Urinary bladder (tissue), 4 donors: ENCODE results near the gene IFNAR2. TPM values are rescaled to one million over a fixed set of nuclear protein-coding genes. Genes with fewer than 3 reads are reported as not detected.
"Not testable (repeated sequence)": the region's sequence is repeated elsewhere in the genome, so short reads cannot be mapped to it uniquely, and the experiment has no call there.

Experiments
- DNase-seq: peaks from one replicate; pipeline ENCODE4 v3.0.0-alpha.2; 2015; ENCODE audit errors: extremely low spot score
- H3K27ac ChIP-seq: one replicate; pipeline ENCODE4 v1.5.1; 2013; ENCODE audit warnings: low read depth, mild to moderate bottlenecking, moderate library complexity
- H3K36me3 ChIP-seq: one replicate; pipeline ENCODE4 v1.6.1; 2013; ENCODE audit warnings: mild to moderate bottlenecking, moderate library complexity; ENCODE audit not compliant: insufficient read depth
- H3K4me1 ChIP-seq: one replicate; pipeline ENCODE4 v1.6.1; 2013; ENCODE audit warnings: mild to moderate bottlenecking, moderate library complexity; ENCODE audit not compliant: insufficient read depth
- H3K4me3 ChIP-seq: one replicate; pipeline ENCODE4 v1.5.1; 2013; ENCODE audit warnings: low read depth, low read length
- WGBS: extraction: QIAGEN DNeasy Blood & Tissue Kit; methylation state at CpG from one replicate; pipeline ENCODE4 v1.1.7; 2013; 5-methylcytosine and 5-hydroxymethylcytosine counted together
- polyA plus RNA-seq: library from polyadenylated mRNA; stranded (reverse); fragments of 200-250 nt; gene quantifications from one replicate; pipeline ENCODE4 v1.2.3, GENCODE V29; 2013
- total RNA-seq: library from RNA; depleted of rRNA; stranded (reverse); fragments of >200 nt; gene quantifications from one replicate; pipeline ENCODE4 v1.2.3, GENCODE V29; 2014
- donor health status: healthy with polysubstance abuse.
- donor health status: healthy.

IFNAR2 gene
- total and polyA plus RNA-seq, 2 donors, result 16.6 to 17.5 TPM

DNA sequence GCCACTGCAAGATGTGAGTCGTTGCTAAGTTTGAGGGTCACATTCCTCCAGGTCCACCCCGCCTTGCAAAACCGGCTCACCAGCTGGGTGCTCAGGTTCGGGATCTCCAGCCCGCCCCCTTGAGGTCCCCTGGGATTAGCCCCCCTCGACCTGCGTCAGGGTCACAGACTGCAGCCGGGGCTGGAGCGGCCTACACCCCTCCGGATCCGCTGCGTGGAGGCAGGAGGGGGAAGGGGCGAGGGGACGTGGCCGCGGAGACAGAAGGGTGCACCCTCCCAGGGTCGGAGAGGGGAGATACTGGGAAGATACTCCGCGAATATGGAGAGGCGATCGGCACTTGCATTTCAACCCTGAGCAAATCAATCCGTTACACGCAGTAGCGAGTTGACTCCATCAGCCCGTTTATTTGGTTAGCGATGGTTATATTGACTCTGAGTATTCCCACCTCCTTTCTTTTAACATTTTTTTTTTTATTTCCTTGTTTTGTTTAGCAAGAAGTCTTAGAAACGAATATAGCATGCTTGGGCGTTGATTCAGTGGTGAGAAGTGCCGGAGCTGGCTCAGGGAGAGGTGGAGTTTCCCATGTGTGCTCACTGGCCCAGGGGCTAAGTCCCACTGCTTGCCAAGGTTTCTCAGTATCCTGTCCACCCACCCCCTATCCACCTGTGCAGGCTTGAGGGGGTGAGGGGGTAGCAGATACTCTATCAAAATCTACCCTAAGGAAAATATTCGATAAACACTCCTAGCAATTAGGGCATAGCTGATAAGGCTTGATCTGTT is 997 bp downstream of the IFNAR2 start:
- H3K27ac ChIP-seq, result peak overlapping the region; percentile 82
- no peaks in the 10 kb centered on the region for H3K36me3 ChIP-seq
- peaks cover 2% of the 10 kb centered on the region for H3K4me1 ChIP-seq
- peak overlapping the region; percentile 84 for H3K4me3 ChIP-seq
- 10% methylated on average over 30 of the region's 30 CpGs for WGBS
- DNase-seq, result no peak

DNA sequence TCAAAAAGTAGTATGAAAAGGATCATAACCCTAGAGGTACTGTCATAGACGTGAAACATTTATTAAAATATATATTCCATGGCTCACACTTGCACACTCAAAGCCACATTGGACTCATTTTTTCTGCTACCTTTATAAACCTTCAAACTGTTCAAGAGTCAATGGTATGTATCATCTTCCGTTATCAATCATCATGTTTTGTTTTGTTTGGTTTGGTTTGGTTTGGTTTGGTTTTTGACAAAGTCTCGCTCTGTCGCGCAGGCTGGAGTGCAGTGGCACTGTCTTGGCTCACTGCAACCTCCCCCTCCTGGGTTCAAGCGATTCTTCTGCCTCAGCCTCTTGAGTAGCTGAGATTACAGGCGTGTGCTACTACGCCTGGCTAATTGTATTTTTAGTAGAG is 1.8 kb downstream of the IFNAR2 start:
- Histone ChIP-seq H3K27ac (no peak overlapping the region), H3K4me1 (peaks cover 2% of the 10 kb centered on the region), H3K4me3 (no peak overlapping the region), H3K36me3 (no peaks in the 10 kb centered on the region)
- no peak for DNase-seq
- 75% methylated on average over 8 of the region's 8 CpGs for WGBS

DNA sequence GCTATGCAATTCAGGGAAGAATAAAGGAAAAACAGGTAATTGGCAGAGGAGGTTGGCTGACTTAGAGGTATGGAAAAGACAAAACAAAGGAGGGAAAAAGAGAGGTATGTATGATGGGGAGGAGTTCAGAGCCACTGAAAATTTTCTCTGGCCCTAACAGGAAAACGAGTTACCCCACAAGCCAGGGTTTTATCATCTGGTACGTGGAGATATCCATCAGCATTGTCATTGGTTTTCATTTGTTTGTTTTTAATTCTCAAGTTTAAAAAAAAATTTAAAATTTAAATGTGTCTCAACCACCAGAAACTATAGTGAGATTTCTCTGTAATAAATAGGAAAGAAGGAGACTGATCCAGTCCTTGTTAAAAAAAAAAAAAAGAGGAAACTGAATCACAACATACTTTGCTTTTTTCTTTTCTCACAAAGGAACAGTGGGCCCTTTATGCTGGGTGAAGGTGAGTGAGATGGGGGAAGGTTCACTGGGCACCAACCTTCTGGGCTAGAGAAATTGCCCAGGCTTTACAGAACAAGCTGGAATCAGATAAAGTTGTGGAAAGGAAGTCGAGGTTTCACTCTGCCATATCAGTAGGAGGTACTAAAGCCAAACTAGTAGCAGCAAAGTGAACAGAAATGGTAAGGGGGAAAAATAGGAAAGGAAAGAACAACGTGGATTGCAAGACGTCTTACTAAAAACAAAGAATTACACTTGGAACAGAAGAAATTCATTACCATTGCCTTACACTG is 2.7 kb downstream of the IFNAR2 start:
- H3K4me1 ChIP-seq, result peaks cover 2% of the 10 kb centered on the region
- H3K27ac ChIP-seq, result no peak overlapping the region
- 65% methylated on average over 5 of the region's 5 CpGs for WGBS
- DNase-seq, result no peak
- no peak overlapping the region for H3K4me3 ChIP-seq
- no peaks in the 10 kb centered on the region for H3K36me3 ChIP-seq

DNA sequence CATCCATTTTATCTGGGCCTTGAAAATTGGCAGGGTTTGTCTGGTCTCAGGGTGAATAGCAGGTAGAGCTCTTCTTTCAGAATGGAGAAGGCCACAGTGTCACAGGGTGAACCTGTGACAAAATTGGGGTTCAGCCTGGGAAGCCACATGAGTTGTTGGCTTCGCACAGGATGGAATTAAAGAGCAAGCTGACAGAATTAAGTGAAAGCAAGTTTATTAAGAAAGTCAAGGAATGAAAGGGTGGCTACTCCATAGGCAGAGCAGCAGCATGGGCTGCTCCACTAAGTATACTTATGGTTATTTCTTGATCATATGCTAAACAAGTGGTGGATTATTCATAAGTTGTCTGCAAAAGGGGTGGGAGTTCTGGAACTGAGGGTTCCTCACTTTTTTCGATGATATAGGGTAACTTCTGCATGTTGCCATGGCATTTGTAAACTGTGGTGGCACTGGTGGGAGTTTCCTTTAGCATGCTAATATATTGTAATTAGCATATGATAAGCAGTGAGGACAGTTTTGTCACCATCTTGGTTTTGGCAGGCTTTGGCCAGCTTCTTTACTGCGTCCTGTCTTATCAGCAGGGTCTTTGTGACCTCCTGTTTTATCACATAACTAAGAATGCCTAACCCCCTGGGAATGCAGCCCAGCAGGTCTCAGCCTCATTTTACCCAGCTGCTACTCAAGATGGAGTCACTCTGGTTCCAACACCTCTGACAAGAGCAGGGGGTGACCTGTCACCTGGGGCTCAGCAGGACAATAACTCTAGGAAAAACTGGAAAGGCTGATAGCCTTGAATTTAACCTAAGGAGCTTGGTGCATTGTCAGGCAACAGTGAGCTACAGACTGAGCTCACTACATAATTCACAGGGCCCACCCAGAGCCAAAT is 5.1 kb downstream of the IFNAR2 start:
- no peak overlapping the region for H3K27ac ChIP-seq
- no peak for DNase-seq
- H3K36me3 ChIP-seq, result no peaks in the 10 kb centered on the region
- peaks cover 2% of the 10 kb centered on the region for H3K4me1 ChIP-seq
- no peak overlapping the region for H3K4me3 ChIP-seq
- 88% methylated on average over 3 of the region's 3 CpGs for WGBS

DNA sequence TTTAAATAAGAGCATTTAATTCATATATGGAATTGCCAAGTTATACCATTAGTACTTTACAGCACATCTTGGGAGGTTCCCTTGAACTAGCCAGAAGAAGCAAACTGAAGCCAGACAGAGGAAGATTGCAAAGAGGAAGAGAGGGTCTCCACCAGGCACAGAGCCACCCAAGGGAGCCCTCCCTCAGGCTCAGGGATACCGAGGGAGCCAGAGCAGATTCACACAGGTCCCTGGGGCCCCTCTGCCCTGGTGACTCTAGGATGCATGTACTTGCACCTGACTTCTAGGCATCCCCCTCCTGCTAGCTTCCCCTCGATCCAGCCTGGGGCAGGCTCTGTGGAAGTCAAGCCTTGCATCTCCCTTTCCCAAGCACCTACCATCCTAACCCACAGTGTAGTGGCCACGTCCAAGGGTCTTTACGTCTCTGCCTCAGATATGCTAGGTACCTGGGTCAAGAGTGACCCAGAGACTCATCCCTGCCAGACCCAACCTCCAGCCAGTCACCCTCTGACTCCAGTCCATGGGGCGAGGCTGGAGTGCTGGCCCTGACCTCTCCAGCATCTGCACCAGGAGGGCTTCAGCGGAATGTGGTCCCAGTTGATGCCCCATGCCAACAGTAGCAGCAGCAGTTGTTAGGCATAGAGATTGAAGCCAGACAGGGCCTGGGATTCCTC is 6.4 kb downstream of the IFNAR2 start:
- no peak for DNase-seq
- no peak overlapping the region for H3K4me3 ChIP-seq
- no peaks in the 10 kb centered on the region for H3K36me3 ChIP-seq
- WGBS, result 95% methylated on average over 6 of the region's 6 CpGs
- no peaks in the 10 kb centered on the region for H3K4me1 ChIP-seq
- no peak overlapping the region for H3K27ac ChIP-seq

DNA sequence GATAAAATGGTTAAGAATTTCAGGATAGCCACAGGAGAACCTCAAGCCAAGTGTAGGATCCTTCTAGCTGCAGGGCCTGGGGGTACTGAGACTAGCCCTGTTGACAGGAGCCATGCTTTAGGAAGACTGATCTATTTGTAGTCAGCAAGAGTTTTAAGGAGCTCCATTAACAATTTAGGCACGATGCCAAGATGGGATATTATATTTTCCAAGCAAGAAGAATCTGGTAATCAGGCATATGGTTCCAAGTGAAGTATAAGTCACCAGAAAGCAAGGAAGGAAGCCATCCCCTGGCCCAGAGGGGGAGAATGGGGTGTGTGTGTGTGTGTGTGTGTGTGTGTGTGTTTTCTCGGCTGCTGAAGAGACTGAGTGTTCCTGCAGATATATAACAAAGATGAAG is 7.0 kb downstream of the IFNAR2 start:
- Histone ChIP-seq H3K27ac (no peak overlapping the region), H3K4me1 (no peaks in the 10 kb centered on the region), H3K4me3 (no peak overlapping the region), H3K36me3 (no peaks in the 10 kb centered on the region)
- DNase-seq, result no peak
- 71% methylated on average over 2 of the region's 2 CpGs for WGBS

DNA sequence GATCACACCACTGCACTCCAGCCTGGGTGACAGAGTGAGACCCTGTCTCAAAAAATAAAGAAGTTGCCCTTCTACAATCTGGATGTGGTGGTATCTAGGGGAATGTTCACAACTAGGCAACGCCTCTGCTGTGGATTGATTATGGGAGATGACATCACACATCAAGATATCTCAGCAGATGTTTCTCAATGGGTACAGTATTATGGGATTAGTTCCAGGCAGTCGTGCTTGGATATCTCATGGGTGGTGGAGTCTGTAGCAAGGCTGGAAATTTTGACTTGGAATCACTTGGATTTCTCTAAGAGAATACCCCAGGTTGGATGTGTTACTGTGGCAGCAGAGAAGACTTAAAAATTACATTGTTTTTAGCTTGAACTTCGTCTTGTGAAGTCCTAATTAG is 7.7 kb downstream of the IFNAR2 start:
- H3K4me1 ChIP-seq, result no peaks in the 10 kb centered on the region
- H3K36me3 ChIP-seq, result peaks cover 2% of the 10 kb centered on the region
- no peak for DNase-seq
- WGBS, result 78% methylated on average over 3 of the region's 3 CpGs
- no peak overlapping the region for H3K27ac ChIP-seq
- no peak overlapping the region for H3K4me3 ChIP-seq

DNA sequence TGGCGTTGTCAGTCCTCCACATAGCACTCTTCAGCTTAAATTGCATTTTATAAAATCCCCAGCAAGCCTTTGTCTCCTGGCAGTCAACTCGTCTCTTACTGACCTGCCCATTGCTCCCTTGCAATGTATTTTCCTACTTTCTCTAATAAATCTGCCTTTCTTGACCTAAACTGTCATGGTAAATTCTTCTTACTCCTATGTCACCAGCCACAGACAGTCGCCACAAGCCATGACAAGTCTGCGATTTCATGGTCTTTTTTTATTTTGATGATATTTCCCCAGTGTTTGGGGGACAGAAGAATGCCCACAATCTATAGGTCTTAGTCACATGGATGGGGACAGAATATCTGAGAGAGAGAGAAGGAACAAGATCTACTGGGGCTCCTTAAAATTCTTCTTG is 8.4 kb downstream of the IFNAR2 start:
- Histone ChIP-seq H3K27ac (no peak overlapping the region), H3K4me3 (no peak overlapping the region), H3K4me1 (no peaks in the 10 kb centered on the region), H3K36me3 (peaks cover 2% of the 10 kb centered on the region)
- no peak for DNase-seq
- 82% methylated on average over 4 of the region's 4 CpGs for WGBS

DNA sequence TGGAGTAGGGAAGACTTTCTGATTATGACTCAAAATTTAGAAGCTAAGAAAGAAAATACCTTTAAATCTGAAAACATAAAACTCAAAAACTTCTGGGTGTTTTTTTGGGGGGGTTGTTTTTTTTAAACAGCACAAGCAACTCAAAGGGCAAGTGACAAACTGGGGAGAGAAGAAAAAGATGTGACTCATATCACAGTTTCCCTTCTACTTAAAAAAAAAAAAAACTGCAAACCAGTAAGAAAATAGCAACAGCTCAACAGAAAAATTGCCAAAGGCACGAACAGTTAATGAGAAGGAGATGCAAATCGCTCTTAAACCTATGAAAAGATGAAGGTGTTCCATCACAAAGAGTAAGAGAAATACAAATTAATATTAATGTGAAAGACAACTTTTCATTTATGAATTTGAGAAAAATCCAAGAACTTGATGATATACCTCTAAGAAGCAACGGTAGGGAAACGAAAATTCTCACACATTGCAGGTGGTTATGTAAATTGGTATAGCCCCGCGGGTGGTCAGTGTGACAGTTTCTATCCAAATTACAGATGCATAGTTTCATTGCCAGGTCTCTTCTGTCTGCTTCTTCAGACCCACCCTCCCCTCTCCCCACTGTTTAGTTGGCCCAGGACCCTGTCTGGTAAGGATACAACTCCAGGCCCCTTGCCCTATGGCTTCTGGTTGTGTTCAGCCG is 9.0 kb downstream of the IFNAR2 start:
- Histone ChIP-seq H3K36me3 (peaks cover 2% of the 10 kb centered on the region), H3K4me1 (no peaks in the 10 kb centered on the region), H3K4me3 (no peak overlapping the region), H3K27ac (no peak overlapping the region)
- DNase-seq, result no peak
- 86% methylated on average over 7 of the region's 7 CpGs for WGBS

DNA sequence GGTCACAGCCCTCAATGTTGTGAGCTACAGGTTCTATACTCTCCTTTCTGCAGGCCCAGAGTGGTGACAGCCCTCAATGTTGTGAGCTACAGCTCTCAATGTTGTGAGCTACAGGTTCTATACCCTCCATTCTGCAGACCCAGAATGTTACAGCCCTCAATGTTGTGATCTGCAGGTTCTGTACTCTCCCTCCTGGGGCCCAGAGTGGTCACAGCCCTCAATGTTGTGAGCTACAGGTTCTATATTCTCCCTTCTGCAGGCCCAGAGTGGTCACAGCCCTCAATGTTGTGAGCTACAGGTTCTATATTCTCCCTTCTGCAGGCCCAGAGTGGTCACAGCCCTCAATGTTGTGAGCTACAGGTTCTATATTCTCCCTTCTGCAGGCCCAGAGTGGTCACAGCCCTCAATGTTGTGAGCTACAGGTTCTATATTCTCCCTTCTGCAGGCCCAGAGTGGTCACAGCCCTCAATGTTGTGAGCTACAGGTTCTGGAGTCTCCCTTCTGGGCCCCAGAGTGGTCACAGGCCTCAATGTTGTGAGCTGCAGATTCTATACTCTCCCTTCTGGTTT is 9.9 kb downstream of the IFNAR2 start:
- not testable (repeated sequence) for DNase-seq, H3K36me3 ChIP-seq, H3K4me3 ChIP-seq, H3K27ac ChIP-seq, H3K4me1 ChIP-seq

DNA sequence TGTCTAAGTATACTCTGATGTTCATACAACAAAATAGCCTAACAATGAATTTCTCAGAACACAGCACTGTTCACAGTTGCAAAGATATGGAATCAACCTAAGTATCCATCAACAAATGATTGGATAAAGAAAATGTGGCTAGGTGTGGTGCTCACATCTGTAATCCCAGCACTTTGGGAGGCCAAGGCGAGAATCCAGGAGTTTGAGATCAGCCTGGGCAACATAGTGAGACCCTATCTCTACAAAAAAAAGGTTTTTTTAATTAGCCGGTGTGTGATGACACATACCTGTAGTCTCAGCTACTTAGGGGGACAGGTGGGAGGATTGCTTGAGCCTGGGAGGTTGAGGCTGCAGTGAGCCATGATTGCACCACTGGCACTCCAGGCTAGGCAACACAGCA is 10.7 kb downstream of the IFNAR2 start:
- H3K4me1 ChIP-seq, result no peaks in the 10 kb centered on the region
- H3K4me3 ChIP-seq, result no peak overlapping the region
- WGBS, result 97% methylated on average over 2 of the region's 2 CpGs
- H3K27ac ChIP-seq, result no peak overlapping the region
- H3K36me3 ChIP-seq, result peaks cover 2% of the 10 kb centered on the region
- no peak for DNase-seq

DNA sequence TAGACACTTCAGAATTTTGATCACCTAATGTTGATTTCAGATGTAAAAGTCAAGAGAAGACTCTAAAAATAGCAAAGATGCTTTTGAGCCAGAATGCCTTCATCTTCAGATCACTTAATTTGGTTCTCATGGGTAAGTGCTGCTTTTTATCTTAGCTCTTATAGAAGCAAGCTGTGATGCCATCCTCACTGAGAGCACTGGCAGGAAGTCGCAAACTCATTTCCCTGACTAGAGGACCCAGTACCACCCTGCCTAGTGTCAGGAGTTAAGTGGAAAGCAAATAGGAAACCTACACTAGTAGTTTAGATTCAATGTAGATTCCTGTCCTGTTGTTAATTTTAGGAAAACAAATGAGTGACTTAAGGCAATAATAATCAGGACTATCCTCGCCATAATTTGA is 12.1 kb downstream of the IFNAR2 start:
- WGBS, result 94% methylated on average over 2 of the region's 2 CpGs
- no peak for DNase-seq
- Histone ChIP-seq H3K4me1 (no peaks in the 10 kb centered on the region), H3K4me3 (no peak overlapping the region), H3K36me3 (peaks cover 4% of the 10 kb centered on the region), H3K27ac (no peak overlapping the region)
